ENCODE measurements around the gene FOLR3.
"Not testable (repeated sequence)": the region's sequence is repeated elsewhere in the genome, so short reads cannot be mapped to it uniquely, and the experiment has no call there.

The FOLR3 gene

DNA sequence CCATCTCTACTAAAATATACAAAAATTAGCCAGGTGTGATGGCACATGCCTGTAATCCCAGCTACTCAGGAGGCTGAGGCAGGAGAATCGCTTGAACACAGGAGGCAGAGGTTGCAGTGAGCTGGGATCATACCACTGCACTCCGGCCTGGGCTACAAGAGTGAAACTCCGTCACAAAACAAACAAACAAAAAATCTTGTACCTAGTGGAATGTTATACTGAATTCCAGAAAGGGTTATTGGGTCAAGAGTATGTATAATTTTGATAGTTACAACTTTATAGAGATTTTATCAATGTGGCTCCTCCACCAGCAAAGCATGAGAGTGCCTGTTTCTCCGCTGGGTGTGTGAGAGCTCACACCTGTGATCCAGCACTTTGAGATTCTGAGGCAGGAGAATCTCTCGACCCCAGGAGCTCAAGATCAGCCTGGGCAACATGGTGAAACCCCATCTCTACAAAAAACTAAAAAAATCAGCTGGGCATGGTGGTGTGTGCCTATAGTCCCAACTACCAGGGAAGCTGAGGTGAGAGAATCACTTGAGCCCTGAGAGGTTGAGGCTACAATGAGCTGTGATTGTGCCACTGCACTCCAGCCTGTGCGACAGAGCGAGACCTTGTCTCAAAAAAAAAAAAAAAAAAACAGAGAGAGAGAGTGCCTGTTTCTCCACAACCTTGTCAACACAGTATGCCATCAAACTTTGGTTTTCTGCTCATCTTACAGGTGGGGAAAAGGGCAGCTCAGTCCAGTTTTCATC lies 43.7 kb downstream of the FOLR3 start:
- Histone ChIP-seq H3F3A (ENCODE audit: insufficient read depth, low read length) (no peaks in the 10 kb centered on the region), H3K9me3 (ENCODE audit: low read length) (no peaks in the 10 kb centered on the region), H3K4me2 (ENCODE audit: low read length) (no peak overlapping the region), H3K27ac (ENCODE audit: low read depth, low read length, poor library complexity, severe bottlenecking) (no peak overlapping the region), H3K4me1 (ENCODE audit: insufficient read depth, low read length, severe bottlenecking) (no peaks in the 10 kb centered on the region), H3K36me3 (ENCODE audit: insufficient read depth, low read length) (no peaks in the 10 kb centered on the region), H3K79me2 (ENCODE audit: insufficient read depth, low read length) (no peaks in the 10 kb centered on the region), H3K9ac (ENCODE audit: low read length) (no peak overlapping the region), H3K9me2 (ENCODE audit: low read depth, low read length) (no peaks in the 10 kb centered on the region), H2AFZ (ENCODE audit: low read length) (no peak overlapping the region), H3K4me3 (ENCODE audit: low read depth, low read length, poor library complexity, severe bottlenecking) (no peak overlapping the region), H3K27me3 (ENCODE audit: insufficient read depth, low read length) (0 out of 2 replicates have a peak, but pooled peaks cover 3% of the 10 kb centered on the region), H4K20me1 (ENCODE audit: insufficient read depth, low read length) (no peaks in the 10 kb centered on the region)
- no peak for TF ChIP-seq EZH2 (IDR thresholded peaks at IDR 0.05; ENCODE audit: borderline replicate concordance, low read length)
- TF ChIP-seq, protein P1, sequence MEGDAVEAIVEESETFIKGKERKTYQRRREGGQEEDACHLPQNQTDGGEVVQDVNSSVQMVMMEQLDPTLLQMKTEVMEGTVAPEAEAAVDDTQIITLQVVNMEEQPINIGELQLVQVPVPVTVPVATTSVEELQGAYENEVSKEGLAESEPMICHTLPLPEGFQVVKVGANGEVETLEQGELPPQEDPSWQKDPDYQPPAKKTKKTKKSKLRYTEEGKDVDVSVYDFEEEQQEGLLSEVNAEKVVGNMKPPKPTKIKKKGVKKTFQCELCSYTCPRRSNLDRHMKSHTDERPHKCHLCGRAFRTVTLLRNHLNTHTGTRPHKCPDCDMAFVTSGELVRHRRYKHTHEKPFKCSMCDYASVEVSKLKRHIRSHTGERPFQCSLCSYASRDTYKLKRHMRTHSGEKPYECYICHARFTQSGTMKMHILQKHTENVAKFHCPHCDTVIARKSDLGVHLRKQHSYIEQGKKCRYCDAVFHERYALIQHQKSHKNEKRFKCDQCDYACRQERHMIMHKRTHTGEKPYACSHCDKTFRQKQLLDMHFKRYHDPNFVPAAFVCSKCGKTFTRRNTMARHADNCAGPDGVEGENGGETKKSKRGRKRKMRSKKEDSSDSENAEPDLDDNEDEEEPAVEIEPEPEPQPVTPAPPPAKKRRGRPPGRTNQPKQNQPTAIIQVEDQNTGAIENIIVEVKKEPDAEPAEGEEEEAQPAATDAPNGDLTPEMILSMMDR (IDR thresholded peaks at IDR 0.05; ENCODE audit: low read length), result no peak

DNA sequence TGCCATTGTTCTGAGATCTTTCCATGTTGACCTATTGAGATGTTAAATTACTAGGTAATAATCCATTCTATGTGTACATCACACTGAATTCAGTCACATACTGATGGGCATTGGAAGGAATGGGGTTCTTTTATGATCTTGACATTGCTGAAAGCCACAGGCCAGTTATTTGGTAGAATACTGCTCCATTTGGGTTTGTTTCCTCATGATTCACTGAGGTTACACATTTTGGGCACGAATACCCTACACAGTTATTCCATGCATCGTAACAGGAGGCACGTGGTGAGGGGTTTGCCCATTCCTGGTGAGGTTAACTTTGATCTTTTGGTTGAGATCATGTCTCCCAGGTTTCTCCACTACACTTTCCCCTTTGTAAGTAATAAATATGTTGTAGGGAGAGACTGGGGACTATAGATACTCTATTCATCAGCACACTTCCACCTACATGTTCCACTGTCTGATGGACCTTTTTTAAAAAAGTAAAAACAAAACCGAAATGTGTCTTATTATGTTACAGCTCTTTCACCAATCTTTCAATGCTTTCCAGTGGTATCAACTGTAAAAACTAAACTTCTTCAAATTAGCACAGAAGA lies 44.4 kb downstream of the FOLR3 start:
- no peaks in the 10 kb centered on the region for H3K36me3 ChIP-seq (ENCODE audit: insufficient read depth, low read length)

DNA sequence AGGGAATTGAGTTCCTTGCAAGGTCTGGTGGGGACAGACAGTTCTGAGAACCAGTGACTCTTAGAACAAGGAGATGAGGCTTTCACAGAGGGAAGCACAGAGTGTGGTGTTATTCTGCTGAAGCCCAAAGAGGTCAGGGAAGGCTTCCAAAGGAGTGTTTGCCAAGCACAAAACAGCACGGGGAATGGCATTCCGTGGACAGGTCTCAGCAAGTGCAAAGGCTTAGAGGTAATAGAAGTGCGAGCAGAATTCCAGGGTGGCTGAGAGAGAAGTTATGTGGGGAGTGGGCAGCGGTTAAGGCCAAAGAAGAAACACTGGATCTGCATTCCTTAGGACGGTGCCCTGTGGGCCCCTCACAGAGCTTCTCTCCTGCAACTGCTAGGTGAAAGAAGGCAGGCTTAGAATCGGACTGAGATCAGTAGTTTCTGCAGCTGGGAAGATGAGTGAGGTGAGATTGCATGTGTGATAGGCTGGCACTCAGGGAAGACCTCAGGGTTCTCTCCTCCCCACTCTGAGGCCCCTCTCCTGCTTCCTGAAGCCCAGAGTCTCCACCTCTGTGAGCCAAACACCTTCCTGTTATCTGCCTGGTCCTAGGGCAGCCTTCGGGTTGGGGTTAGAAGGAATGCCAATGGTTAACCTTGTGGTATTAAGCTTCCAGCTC lies 45.5 kb downstream of the FOLR3 start:
- H3K4me2 ChIP-seq (ENCODE audit: low read length); H3K4me1 ChIP-seq (ENCODE audit: insufficient read depth, low read length, severe bottlenecking); H4K20me1 ChIP-seq (ENCODE audit: insufficient read depth, low read length); H3F3A ChIP-seq (ENCODE audit: insufficient read depth, low read length); H3K9ac ChIP-seq (ENCODE audit: low read length); H3K36me3 ChIP-seq (ENCODE audit: insufficient read depth, low read length); H3K9me3 ChIP-seq (ENCODE audit: low read length); H3K27ac ChIP-seq (ENCODE audit: low read depth, low read length, poor library complexity, severe bottlenecking); H3K27me3 ChIP-seq (ENCODE audit: insufficient read depth, low read length); H3K4me3 ChIP-seq (ENCODE audit: low read depth, low read length, poor library complexity, severe bottlenecking); H3K79me2 ChIP-seq (ENCODE audit: insufficient read depth, low read length); H3K9me2 ChIP-seq (ENCODE audit: low read depth, low read length); H2AFZ ChIP-seq (ENCODE audit: low read length): not testable (repeated sequence)

More for the DNA sequence above, 44.4 kb downstream of the FOLR3 start:
- Histone ChIP-seq H3K4me2 (ENCODE audit: low read length) (no peak overlapping the region), H3K9ac (ENCODE audit: low read length) (no peak overlapping the region), H3K9me3 (ENCODE audit: low read length) (no peaks in the 10 kb centered on the region), H3K9me2 (ENCODE audit: low read depth, low read length) (no peaks in the 10 kb centered on the region), H4K20me1 (ENCODE audit: insufficient read depth, low read length) (no peaks in the 10 kb centered on the region), H3K4me1 (ENCODE audit: insufficient read depth, low read length, severe bottlenecking) (no peaks in the 10 kb centered on the region), H3K27me3 (ENCODE audit: insufficient read depth, low read length) (0 out of 2 replicates have a peak, but pooled peaks cover 3% of the 10 kb centered on the region), H3F3A (ENCODE audit: insufficient read depth, low read length) (no peaks in the 10 kb centered on the region), H3K4me3 (ENCODE audit: low read depth, low read length, poor library complexity, severe bottlenecking) (no peak overlapping the region), H3K27ac (ENCODE audit: low read depth, low read length, poor library complexity, severe bottlenecking) (no peak overlapping the region), H3K79me2 (ENCODE audit: insufficient read depth, low read length) (no peaks in the 10 kb centered on the region), H2AFZ (ENCODE audit: low read length) (no peak overlapping the region)
- TF ChIP-seq, protein P1 (IDR thresholded peaks at IDR 0.05; ENCODE audit: low read length), result no peak
- TF ChIP-seq EZH2 (IDR thresholded peaks at IDR 0.05; ENCODE audit: borderline replicate concordance, low read length), result no peak

Measured in OCI-LY1 (cell line).